ENCODE measurements around the gene MYRF.

MYRF gene

DNA sequence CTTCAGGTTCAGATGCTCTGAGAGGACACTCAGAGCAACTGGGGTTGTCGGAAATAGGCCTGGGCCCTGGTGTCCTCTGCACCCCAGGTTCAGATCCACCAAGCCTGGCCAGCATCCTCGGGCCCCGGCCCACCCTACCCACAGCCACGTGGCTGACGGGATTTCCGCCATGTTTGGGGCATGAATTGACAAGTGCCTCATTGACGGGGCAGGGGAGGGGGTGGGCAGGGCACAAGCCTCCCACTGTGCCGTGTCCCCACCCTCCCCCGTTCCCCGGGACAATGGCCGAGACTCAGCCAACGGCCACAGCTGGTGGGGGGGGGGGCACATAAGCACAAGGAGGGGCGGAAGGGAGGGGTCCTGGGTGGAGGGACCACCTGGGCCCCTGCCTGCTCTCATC lies 8.5 kb downstream of the MYRF start:
- DNase-seq (ENCODE audit: low spot score) = peak; percentile 95

DNA sequence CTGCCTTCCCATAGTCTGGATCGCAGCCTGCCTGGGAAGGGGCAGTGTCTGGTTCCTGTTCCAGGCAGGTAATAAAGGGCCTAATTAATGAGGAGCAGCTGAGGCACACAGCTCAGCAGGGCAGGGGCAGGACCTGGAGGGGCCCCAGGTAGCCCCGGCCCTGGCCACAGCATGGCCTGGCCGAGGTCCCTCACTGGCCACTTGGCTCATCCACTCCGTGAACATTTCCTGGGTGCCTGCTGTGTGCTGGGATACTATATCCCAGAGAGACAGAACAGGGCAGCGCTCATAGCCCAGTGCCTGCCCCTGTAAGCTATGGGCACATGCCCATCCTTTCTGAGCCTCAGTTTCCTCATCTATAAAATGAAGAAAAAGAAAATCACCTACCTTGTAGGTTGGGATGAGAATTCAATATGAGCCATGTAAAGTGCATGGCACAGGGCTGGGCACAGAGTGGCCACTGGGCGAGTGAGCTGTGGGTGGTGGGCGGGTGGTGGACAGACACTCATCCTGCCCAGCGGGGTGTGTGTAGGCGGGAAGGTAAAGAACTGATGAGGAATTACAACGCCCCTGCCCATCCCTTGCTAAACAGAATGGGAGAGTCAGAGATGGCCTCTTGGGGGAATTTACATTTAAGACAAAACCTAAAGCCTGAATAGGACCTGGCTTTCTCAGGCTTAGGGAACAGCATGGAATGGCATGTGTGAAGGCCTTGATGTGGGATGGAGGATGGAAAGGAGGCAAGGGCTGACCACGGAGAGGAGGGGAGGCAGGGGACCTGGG lies 9.2 kb downstream of the MYRF start:
- DNase-seq (ENCODE audit: low spot score) = no peak

DNA sequence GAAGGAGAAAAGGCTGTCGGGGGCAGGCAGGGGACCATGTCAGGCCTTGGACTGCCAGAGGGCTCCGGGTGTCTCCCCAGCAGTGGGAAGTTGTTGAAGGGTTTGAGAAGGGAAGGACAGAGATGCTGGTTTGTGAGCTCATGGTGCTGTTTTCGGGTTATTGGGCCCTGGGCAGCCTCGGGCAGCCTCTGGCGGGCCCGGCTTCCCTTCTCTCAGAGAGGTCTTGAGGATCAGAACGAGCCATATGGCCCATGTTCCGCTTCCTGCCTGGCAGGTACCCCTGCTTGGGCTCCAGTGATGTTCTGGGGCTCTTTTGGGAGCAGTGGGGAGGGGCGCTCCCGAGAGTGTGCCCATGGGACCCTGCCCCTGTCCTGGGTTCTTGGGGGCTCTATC lies 9.8 kb downstream of the MYRF start:
- DNase-seq (ENCODE audit: low spot score) = no peak

DNA sequence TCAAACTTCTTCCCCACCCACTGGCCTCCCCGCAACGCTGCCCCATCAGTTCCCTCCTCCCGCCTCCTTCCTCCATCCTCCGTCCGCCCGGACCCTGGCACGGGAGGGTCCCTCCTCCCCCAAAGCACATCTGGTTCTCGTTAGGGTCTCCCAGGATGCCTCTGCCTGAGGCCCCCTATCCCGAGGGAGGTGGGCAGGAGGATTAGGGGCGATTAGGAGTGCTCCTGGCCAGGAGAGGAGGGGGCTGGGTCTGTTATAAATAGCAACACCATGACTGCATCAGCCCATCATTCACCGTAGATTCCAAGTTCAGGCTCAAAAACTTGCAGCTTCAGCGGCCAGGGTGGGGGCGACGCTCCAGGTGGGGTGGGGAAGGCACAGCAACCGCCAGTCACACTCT lies 10.4 kb downstream of the MYRF start:
- DNase-seq (ENCODE audit: low spot score) = no peak

DNA sequence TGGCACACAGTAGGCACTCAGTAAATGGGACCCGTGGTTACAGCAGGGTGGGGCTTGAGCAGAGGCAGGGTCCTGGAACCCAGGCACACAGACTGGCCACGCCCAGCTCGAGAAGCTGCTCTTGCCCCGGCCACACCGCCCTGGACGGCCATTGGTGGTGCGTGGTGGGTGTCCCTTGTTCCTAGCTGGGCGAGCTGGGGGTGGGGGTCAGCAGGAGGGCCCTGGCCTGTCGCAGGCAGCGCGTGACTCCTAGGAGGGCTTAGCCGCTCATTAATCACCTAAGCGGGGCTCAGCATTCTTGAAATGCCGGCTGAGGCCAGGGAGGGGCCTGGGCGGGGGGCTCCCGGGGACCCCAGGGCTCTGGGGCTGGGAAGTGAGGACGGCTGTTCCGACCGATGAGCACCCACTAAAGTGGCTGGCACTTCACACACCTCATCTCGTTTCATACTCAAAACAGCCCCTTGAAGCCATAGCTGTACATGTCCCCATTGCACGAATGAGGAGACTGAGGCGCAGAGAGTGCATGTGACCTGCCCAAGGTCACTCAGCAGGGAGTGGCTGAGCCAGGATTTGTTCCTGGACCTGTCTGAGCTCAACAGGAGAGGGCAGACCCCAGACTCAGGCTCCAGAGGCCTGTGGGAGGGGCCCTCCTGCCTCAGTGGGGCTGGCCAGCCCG lies 11.6 kb downstream of the MYRF start:
- no peak for DNase-seq (ENCODE audit: low spot score)

DNA sequence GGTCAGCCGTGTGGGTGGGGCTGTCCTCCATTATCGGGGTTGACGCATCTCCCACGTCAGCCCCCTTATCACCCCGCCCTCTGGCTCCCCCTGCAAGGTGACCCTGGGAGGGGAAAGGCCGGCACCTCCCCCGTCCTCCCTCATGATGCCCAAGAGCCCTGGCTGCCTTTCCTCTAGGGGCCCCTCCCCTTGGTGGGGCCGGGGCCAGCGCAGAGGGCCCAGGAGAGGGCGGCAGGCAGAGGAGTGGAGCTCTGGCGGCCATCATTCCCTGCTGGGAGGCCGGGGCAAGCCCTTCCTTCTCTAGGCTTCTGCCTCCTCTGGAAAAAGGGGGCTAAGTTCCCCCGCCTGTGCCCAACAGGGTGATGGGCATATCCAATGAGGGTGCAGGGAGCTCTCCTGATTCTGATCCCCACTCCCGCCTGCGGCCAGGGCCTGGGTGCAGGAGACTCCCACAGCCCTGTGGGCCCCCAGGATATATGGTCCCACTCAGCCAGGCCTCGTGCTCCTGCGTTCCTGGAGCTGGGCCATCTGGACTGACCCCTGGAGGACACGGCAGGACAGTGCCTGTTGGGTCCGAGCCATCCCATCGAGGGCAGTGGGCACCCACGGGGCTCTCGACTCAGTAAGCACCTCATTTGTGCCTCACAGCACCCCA lies 12.3 kb downstream of the MYRF start:
- no peak for DNase-seq (ENCODE audit: low spot score)

DNA sequence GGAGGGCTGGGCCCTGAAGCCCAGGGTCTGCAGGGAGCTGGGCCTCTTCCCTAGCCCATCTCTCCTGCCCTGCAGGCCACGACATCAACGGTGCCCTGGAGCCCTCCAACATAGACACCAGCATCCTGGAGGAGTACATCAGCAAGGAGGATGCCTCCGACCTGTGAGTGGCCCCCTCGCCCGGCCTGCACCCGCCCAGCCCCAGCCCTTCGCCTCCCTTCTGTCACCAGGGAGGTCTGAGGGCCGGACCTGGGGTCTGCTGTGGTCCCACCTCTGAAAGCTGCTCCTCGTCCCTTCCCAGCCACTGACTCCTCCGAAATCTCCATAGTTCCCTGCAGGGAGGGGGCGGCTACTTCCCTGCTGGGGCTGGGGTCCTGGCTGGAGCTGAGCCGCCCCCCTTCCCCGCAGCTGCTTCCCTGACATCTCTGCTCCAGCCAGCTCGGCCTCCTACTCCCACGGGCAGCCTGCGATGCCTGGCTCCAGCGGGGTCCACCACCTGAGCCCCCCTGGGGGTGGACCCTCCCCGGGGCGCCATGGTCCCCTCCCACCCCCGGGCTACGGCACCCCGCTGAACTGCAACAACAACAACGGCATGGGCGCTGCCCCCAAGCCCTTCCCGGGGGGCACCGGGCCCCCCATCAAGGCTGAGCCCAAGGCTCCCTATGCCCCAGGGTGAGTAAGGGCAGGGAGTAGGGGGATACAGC lies 13.3 kb downstream of the MYRF start:
- no peak for DNase-seq (ENCODE audit: low spot score)

DNA sequence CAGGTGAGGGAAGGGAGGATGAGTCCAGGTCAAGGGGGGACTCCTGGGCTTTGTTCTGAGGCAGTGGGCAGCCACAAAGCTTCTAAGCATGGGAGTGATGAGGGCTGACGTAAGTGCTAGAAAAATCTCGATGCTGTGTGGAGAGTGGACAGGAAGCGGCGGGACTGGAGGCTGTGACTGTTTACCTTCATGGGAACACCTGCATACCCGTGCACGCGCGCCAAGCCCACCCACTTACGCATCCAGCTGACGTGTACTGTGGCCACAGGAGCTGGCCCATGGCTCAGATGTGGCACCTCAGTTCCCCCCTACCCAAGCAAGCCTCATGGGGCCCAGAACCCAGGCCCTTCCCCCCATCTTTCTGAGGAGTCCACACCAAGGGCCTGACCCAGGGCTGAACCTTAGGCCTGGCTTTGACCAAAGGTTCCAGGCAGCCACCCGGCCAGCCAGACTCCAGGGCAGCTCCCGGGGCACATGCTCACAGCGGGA lies 14.0 kb downstream of the MYRF start:
- DNase-seq (ENCODE audit: low spot score) = no peak

DNA sequence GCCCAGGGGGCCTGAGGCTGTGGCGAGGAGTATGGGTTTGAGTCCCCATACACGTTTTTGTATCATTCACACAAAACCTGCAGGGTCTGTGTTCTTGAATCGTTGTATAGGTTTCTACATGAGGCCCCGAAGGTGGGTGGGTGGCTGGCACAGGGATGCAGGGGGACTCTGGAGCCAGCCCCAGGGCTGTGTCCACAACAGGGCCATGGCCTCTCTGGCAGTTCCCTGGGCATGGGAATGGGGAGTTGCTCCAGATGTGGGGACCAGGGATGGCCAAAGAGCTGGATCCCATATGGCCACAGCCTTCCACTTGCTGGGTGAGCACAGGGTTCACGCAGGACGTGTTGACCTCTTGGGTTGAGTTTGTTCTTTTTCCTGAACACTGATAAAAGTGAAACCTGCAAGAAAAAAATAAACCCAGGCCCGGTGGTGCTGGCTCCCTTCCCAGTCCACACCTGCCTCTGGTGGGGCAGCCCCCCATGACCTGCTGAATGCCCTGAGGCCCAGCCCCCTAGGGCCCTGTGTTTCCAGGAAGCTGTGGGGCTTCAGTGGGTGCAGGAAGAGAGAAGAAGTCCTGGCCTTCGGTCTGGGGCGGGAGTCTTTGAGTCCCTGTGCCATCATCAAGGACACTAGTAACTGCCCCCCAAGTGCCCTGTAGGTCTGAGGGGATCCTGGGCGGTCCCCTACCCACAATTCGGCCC lies 16.1 kb downstream of the MYRF start:
- DNase-seq (ENCODE audit: low spot score) = no peak

DNA sequence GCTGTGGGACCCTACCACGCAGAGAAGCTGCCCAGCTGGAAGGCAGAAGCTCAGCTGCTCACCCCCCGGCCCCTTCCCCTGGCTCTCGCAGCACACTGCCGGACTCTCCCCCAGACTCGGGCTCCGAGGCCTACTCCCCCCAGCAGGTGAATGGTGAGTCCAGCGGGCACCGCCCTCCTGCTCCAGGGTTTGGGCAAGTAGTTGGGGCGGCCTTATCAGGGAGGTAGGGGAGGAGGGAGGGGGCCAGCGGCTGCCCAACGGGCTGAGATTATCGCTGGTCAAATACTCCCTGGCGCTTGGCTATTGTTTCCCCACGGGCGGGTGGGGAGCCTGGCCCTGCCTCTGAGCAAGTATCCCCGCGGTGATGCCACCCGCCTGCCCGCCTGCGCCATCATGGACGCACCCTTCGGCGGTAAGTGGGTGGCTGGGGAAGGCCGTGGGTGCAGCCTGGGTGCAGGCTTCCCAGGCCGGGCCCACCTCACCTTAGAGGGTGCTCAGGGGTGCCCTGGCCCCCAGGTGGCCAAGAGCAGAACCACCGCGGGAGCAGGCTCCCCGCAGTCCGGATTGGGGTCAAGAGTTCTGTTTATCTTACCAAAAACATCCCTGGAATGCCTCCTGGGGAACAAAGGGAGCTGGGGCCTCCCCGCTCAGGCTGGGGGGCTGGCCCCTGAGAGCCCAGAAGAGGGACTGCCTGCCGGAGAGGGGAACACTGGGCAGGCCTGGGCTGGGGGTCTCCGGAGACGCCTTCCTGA lies 16.9 kb downstream of the MYRF start:
- no peak for DNase-seq (ENCODE audit: low spot score)

DNA sequence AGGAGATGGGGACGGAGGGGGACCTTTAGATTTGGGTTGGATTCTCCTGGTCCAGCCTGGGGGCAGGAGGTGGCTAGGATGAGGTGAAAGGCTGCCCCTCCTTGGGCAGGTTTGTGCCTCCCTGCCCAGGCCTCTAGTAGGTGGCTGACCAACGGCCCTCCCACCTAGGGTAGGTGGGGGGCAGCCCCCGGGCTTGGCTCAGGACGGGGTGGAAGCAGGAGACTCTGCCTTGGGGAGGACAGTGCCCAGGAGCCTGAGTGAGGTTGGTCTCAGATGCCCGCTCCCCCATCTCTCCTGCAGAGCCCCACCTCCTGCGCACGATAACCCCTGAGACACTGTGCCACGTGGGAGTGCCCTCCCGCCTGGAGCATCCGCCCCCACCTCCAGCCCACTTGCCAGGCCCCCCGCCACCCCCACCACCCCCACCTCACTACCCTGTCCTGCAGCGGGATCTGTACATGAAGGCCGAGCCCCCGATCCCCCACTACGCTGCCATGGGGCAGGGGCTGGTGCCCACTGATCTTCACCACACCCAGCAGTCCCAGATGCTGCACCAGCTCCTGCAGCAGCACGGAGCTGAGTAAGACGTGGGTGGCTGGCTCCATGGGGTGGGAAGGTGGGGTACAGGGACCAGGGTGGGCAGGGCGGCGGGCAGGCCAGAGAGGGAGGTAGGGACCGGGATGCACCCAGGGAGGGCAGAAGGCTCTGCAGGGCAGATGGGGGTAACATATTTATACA lies 17.7 kb downstream of the MYRF start:
- no peak for DNase-seq (ENCODE audit: low spot score)

DNA sequence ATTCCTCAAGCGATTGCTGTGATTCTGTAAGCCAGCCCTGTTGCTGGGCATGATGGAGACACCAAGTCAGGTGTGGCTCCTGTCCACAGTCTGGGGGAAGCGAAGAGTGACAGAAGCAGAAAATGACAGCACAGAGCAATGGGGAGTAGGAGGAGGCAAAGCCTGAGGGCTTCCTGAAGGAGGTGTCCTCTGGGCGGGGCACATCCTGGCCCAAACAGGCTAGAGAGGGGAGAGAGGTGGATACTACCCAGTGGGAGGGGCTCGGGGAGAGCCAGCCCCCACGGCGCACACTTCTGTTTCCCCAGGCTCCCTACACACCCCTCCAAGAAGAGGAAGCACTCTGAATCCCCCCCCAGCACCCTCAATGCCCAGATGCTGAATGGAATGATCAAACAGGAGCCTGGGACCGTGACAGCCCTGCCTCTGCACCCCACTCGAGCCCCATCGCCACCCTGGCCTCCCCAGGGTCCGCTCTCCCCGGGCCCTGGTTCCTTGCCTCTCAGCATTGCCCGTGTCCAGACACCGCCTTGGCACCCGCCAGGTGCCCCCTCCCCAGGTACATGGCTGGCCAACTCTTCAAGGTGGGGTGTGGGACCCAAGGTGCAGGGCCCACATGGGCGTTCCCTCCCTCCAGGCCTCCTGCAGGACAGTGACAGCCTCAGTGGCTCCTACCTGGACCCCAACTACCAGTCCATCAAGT lies 18.9 kb downstream of the MYRF start:
- no peak for DNase-seq (ENCODE audit: low spot score)

DNA sequence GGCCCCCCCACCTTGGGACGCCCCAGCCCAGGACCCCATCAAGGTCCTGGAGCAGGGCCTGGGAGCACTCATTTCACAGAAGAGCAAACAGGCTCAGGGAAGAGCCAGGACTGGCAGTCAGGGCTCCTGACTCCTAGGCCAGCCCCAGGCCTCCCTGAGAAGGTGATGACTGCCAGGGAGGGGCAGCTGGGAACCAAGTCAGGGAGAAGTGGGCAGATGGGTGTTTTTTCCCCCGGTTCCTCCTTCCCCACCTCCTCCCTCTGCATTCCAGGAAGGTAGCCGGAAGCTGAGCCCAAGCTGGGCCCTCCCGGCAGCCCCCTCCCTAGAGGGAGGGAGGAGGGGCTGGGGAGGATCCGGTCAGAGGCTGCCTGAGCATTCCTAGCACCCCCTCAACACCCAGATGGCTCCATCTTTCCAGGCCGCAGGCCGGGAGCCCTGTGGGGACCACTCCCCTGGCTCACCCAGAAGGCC lies 19.6 kb downstream of the MYRF start:
- DNase-seq (ENCODE audit: low spot score) = no peak

DNA sequence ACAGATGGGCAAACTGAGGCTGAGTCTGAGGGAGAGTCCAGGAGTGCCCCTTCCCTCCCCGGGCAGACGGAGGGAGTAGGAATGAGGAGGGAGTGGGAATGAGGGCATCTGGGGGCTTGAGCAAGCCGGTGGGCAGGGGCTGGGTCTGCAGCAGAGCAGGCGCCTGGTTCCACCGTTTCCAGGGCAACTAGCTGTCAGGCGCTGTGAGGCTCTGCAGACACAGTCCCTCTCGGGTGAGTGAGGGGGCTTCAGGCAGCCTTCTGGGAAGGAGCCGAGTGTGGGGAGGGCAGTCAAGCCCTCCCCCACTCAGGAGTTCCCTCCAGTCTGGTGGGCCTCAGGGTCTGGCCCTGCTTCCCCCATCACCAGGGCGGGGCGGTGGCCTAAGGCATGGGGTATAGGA lies 20.9 kb downstream of the MYRF start:
- DNase-seq (ENCODE audit: low spot score) = no peak

DNA sequence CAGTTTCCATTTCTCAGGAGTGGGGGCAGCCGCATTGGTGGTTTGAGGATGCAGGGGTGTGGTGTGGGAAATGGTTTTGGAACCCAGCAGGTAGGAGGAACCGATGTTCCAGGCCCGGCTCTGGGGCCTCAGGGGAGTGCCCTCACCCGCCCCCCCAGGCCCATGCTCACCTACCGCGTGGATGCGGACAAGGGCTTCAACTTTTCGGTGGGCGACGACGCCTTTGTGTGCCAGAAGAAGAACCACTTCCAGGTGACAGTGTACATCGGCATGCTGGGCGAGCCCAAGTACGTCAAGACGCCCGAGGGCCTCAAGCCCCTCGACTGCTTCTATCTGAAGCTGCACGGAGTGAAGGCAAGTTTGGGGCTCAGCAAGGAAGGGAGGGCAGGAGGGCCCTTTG lies 21.4 kb downstream of the MYRF start:
- DNase-seq (ENCODE audit: low spot score) = no peak

DNA sequence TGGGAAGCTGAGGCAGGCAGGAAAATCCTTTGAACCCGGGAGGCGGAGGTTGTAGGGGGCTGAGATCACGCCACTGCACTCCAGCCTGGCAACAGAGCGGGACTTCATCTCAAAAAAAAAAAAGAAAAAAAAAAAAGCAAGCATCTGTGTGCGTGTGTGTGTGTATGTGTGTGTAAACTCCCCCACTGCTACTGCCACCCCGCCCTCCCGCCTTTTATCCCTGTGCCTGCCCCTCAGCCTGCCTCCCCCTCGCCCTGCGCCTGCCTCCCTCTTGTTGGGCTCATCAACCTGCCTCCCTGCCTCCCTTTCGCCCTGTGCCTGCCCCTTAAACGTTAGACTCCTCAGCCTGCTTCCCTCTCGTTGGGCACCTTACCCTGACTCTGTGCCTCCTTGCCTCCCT lies 22.0 kb downstream of the MYRF start:
- no peak for DNase-seq (ENCODE audit: low spot score)

DNA sequence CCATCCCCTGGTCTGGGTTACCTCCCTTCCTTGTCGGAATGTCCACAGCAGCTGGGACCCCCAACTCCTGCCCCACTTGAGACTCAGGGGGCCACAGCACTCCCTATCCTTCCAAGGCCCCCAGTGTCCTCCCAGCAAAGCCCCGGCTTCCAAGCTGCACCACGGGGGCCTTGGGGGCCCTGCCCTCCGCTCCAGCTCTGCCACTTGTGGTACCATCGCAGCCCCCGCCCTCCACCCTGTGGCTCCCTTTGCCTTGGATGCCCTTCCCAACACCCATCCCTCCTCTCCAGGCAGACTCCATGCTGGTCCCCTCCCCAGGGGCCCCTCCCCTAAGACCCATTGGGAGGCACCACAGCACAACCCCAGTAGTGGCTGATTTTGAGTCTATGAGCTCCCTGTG lies 22.7 kb downstream of the MYRF start:
- no peak for DNase-seq (ENCODE audit: low spot score)

DNA sequence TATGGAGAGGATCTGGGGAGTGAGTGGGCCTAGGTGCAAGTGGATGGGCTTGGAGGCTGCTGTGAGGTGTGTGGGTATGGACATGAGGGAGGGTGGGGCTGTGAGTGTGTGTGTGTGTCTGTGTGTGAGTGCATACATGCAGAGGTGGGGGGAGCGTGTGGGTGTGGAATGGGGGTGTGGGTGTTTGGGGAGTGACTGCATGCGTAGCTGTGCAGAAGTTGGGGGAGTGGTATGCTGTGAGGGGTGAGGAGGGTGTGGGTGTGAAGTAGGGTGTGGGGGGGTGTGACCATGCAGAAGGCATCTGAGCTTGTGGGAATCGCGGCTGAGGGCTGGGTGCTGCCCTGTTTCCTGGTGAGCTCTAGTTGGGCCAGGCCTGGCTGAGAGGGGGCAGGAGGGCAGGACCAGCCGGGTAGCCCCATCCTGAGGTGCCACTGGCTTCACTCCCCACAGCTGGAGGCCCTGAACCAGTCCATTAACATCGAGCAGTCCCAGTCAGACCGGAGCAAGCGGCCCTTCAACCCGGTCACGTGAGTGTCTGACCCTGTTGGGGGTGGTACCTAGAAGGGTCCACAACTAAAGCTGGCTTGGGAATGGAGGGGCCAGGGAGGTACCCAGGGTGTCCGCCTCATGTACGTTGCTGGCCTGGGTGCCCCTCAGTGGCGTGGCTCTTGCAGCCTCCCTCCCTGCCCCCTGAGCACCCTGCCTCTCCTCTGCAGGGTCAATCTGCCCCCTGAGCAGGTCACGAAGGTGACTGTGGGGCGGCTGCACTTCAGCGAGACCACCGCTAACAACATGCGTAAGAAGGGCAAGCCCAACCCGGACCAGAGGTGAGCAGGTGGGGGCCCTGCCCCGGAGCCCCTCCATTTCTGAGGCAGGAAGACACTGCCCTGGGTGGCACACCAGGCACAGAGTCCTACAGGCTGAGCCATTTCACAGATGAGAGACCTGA lies 23.4 kb downstream of the MYRF start:
- DNase-seq (ENCODE audit: low spot score) = no peak

All from putamen (tissue), 1 donor.